H9 (cell line): ENCODE measurements around the gene SUSD2. TPM values are rescaled to one million over a fixed set of nuclear protein-coding genes. Genes with fewer than 3 reads are reported as not detected.

Experiments used
- DNase-seq: peaks from one replicate; pipeline ENCODE4 v3.0.0-alpha.2; 2017
- H2AFZ ChIP-seq: one replicate; pipeline ENCODE4 v1.6.1; 2013; ENCODE audit warnings: mild to moderate bottlenecking, low read length, control low read depth, moderate library complexity
- H2AK5ac ChIP-seq: 2 replicates; pipeline ENCODE4 v1.6.1; 2013; ENCODE audit warnings: low read length, control low read depth, mixed read lengths; ENCODE audit not compliant: insufficient read length
- H2BK120ac ChIP-seq: one replicate; pipeline ENCODE4 v1.6.1; 2013; ENCODE audit warnings: low read depth, mild to moderate bottlenecking, low read length, control low read depth, inconsistent platforms; ENCODE audit not compliant: poor library complexity, severe bottlenecking
- H2BK12ac ChIP-seq: 2 replicates; pipeline ENCODE4 v1.6.1; 2013; ENCODE audit warnings: low read length, control low read depth, mixed read lengths, low read depth; ENCODE audit not compliant: insufficient read length
- H2BK15ac ChIP-seq: 2 replicates; pipeline ENCODE4 v1.6.1; 2013; ENCODE audit warnings: low read depth, low read length, control low read depth
- H2BK20ac ChIP-seq: one replicate; pipeline ENCODE4 v1.6.1; 2013; ENCODE audit warnings: low read depth, mild to moderate bottlenecking, low read length, control low read depth, inconsistent platforms; ENCODE audit not compliant: poor library complexity, severe bottlenecking
- H2BK5ac ChIP-seq: 2 replicates; pipeline ENCODE4 v1.6.1; 2013; ENCODE audit warnings: low read length, control low read depth, mixed read lengths; ENCODE audit not compliant: insufficient read length
- H3K14ac ChIP-seq: 2 replicates; pipeline ENCODE4 v1.6.1; 2013; ENCODE audit warnings: low read length, control low read depth; ENCODE audit not compliant: insufficient read depth
- H3K18ac ChIP-seq: 2 replicates; pipeline ENCODE4 v1.6.1; 2013; ENCODE audit warnings: low read depth, mild to moderate bottlenecking, mixed read lengths, low read length, control low read depth; ENCODE audit not compliant: insufficient read length
- H3K23ac ChIP-seq: 2 replicates; pipeline ENCODE4 v1.6.1; 2013; ENCODE audit warnings: low read length, control low read depth, mixed read lengths, low read depth; ENCODE audit not compliant: insufficient read length
- H3K23me2 ChIP-seq: 2 replicates; pipeline ENCODE4 v1.6.1; 2013; ENCODE audit warnings: low read depth, mild to moderate bottlenecking, mixed read lengths, low read length, control low read depth; ENCODE audit not compliant: insufficient read length, poor library complexity, severe bottlenecking
- H3K27ac ChIP-seq: 2 replicates; pipeline ENCODE4 v1.5.1; 2013; ENCODE audit warnings: low read length, control low read depth, mixed read lengths, low read depth; ENCODE audit not compliant: insufficient read length
- H3K27me3 ChIP-seq: 2 replicates; pipeline ENCODE4 v1.6.1; 2013; ENCODE audit warnings: low read length, control low read depth, inconsistent platforms; ENCODE audit not compliant: insufficient read depth
- H3K4ac ChIP-seq: 2 replicates; pipeline ENCODE4 v1.6.1; 2013; ENCODE audit warnings: low read depth, mild to moderate bottlenecking, control low read depth, inconsistent platforms, low read length, moderate library complexity
- H3K4me1 ChIP-seq: 2 replicates; pipeline ENCODE4 v1.6.1; 2013; ENCODE audit warnings: low read length, control low read depth, inconsistent platforms; ENCODE audit not compliant: insufficient read depth
- H3K4me2 ChIP-seq: 2 replicates; pipeline ENCODE4 v1.6.1; 2013; ENCODE audit warnings: low read length, control low read depth, mixed read lengths; ENCODE audit not compliant: insufficient read length, insufficient read depth
- H3K56ac ChIP-seq: 2 replicates; pipeline ENCODE4 v1.6.1; 2013; ENCODE audit warnings: low read depth, mild to moderate bottlenecking, mixed read lengths, low read length, control low read depth; ENCODE audit not compliant: insufficient read length
- H3K79me1 ChIP-seq: 2 replicates; pipeline ENCODE4 v1.6.1; 2013; ENCODE audit warnings: low read depth, mild to moderate bottlenecking, moderate library complexity, low read length, control low read depth, inconsistent platforms; ENCODE audit not compliant: insufficient read depth, poor library complexity, severe bottlenecking
- H3K79me2 ChIP-seq: 2 replicates; pipeline ENCODE4 v1.6.1; 2013; ENCODE audit warnings: low read length, control low read depth, inconsistent platforms; ENCODE audit not compliant: insufficient read depth
- H3K9ac ChIP-seq: 2 replicates; pipeline ENCODE4 v1.6.1; 2013; ENCODE audit warnings: low read length, control low read depth, mixed read lengths; ENCODE audit not compliant: insufficient read length; ENCODE audit errors: extremely low read depth
- H3K9me3 ChIP-seq: one replicate; pipeline ENCODE4 v1.6.1; 2013; ENCODE audit warnings: low read depth, low read length, inconsistent platforms; ENCODE audit not compliant: control insufficient read depth
- H3T11ph ChIP-seq: one replicate; pipeline ENCODE4 v1.6.1; 2013; ENCODE audit warnings: mild to moderate bottlenecking, low read length, control low read depth, inconsistent platforms
- H4K20me1 ChIP-seq: one replicate; pipeline ENCODE4 v1.6.1; 2013; ENCODE audit not compliant: control insufficient read depth, insufficient read length, insufficient read depth
- H4K5ac ChIP-seq: 2 replicates; pipeline ENCODE4 v1.6.1; 2013; ENCODE audit warnings: low read depth, mild to moderate bottlenecking, mixed read lengths, low read length, control low read depth; ENCODE audit not compliant: insufficient read length
- H4K8ac ChIP-seq: replicated peaks from 2 replicates; pipeline ENCODE4 v1.6.1; 2013; ENCODE audit warnings: low read length, control low read depth, mixed read lengths, low read depth; ENCODE audit not compliant: insufficient read length
- H4K91ac ChIP-seq: 2 replicates; pipeline ENCODE4 v1.6.1; 2013; ENCODE audit warnings: low read depth, mild to moderate bottlenecking, moderate library complexity, mixed read lengths, low read length, control low read depth; ENCODE audit not compliant: insufficient read length
- H3K27ac Mint-ChIP-seq, 3 experiments: 2 replicates in 2 of 3; 3 replicates in 1 of 3; pipeline ENCODE4 v1.8.0; 2020 to 2021; ENCODE audit warnings: mixed read lengths in 3 of 3, mild to moderate bottlenecking in 1 of 3, moderate library complexity in 1 of 3
- H3K27me3 Mint-ChIP-seq: 2 replicates; pipeline ENCODE4 v1.8.0; 2021; ENCODE audit warnings: low read depth, mild to moderate bottlenecking, moderate library complexity, mixed read lengths
- H3K36me3 Mint-ChIP-seq, 3 experiments: 2 replicates in 2 of 3; 3 replicates in 1 of 3; pipeline ENCODE4 v1.8.0; 2020 to 2021; ENCODE audit warnings: low read depth in 3 of 3, mixed read lengths in 3 of 3; ENCODE audit not compliant: insufficient read depth in 1 of 3
- H3K4me1 Mint-ChIP-seq, 2 experiments: 2 replicates each; pipeline ENCODE4 v1.8.0; 2020; ENCODE audit warnings: mixed read lengths in 2 of 2
- H3K4me3 Mint-ChIP-seq, 2 experiments: 2 replicates in 1 of 2; 3 replicates in 1 of 2; pipeline ENCODE4 v1.8.0; 2020 to 2021; ENCODE audit warnings: mild to moderate bottlenecking in 2 of 2, mixed read lengths in 2 of 2, moderate library complexity in 1 of 2
- H3K9me3 Mint-ChIP-seq, 2 experiments: 2 replicates in 1 of 2; 3 replicates in 1 of 2; pipeline ENCODE4 v1.8.0; 2020; ENCODE audit warnings: mild to moderate bottlenecking in 2 of 2, mixed read lengths in 2 of 2, moderate library complexity in 1 of 2
- CTCF ChIP-seq: fragments of 200-600 bp; sonication (generic); conservative IDR thresholded peaks from 3 replicates; pipeline ENCODE4 v1.8.0; 2021; ENCODE audit warnings: antibody characterized with exemption, mild to moderate bottlenecking
- whole genome bisulfite sequencing: extraction: QIAGEN DNeasy Blood & Tissue Kit; methylation state at CpG from one replicate; pipeline ENCODE4 v1.1.7; 2013; ENCODE audit warnings: missing lambda C conversion rate, low lambda C conversion rate, mixed read lengths; ENCODE audit not compliant: insufficient read length; ENCODE audit errors: extremely low coverage; 5-methylcytosine and 5-hydroxymethylcytosine counted together
- total RNA-seq: library from RNA; stranded (reverse); gene quantifications from 2 replicates; pipeline ENCODE4 v1.2.1, GENCODE V29; 2021

The SUSD2 gene
- total RNA-seq, 1 experiment from 2014 or later = 4.2 TPM

- DNase-seq = peak; percentile 28
- Mint-ChIP-seq H3K4me3 (no peak overlapping the region), H3K36me3 (no peaks in the 10 kb centered on the region), H3K27me3 (no peaks in the 10 kb centered on the region), H3K4me1 (peaks cover 4 to 14% of the 10 kb centered on the region in 2 experiments; a peak in 3 of 4 replicates), H3K27ac (no peak overlapping the region), H3K9me3 (peaks cover 0 to 3% of the 10 kb centered on the region in 2 experiments; a peak in 1 of 5 replicates)
- Histone ChIP-seq H2AFZ (no peak overlapping the region), H3T11ph (no peak overlapping the region), H3K79me2 (no peaks in the 10 kb centered on the region), H4K5ac (no peak overlapping the region), H3K23ac (no peak overlapping the region), H2AK5ac (no peak overlapping the region), H3K4me1 (no peaks in the 10 kb centered on the region), H2BK120ac (no peak overlapping the region), H4K20me1 (no peaks in the 10 kb centered on the region), H3K9me3 (no peaks in the 10 kb centered on the region), H3K23me2 (no peaks in the 10 kb centered on the region), H3K79me1 (no peaks in the 10 kb centered on the region), H2BK20ac (no peak overlapping the region), H2BK12ac (no peak overlapping the region), H2BK15ac (no peak overlapping the region), H2BK5ac (no peak overlapping the region), H3K18ac (no peak overlapping the region), H3K27me3 (no peaks in the 10 kb centered on the region), H3K4me2 (no peak overlapping the region), H4K8ac (no peak overlapping the region), H3K14ac (no peak overlapping the region), H3K27ac (no peak overlapping the region), H3K56ac (no peak overlapping the region), H3K9ac (no peak overlapping the region), H3K4ac (no peak overlapping the region), H4K91ac (no peak overlapping the region)
- 0 out of 3 replicates have a peak, but pooled peaks have one; percentile 25 for TF ChIP-seq CTCF
- WGBS = no CpG with 5 or more reads among the region's 12 CpGs
These were observed 10.1 kb downstream of the SUSD2 start for GRCh38 chr22:24191381-24191841.
